Upper lobe of left lung (tissue), 6 donors: ENCODE results near the gene MELK. TPM values are rescaled to one million over a fixed set of nuclear protein-coding genes. Genes with fewer than 3 reads are reported as not detected.

Experiments used
- ATAC-seq, 2 donors: fragments of 200-7000 bp; cut with Tn5 transposase; one replicate each; pipeline ENCODE4 v1.9.1; 2022; ENCODE audit warnings: mild to moderate bottlenecking in 2 of 2, moderate library complexity in 2 of 2; ENCODE audit not compliant: low FRiP score in 2 of 2
- DNase-seq, 2 donors: peaks; one replicate each; pipeline ENCODE4 v3.0.0-alpha.2; 2019 to 2020
- H3K27ac ChIP-seq, 4 donors: fragments of 200-600 bp; sonication (generic); one replicate each; pipeline ENCODE4 v1.5.1; 2016 to 2019
- H3K27me3 ChIP-seq, 4 donors: fragments of 200-600 bp; sonication (generic); one replicate each; pipeline ENCODE4 v1.5.1; 2017 to 2019
- H3K36me3 ChIP-seq, 4 donors: fragments of 200-600 bp; sonication (generic); one replicate each; pipeline ENCODE4 v1.5.1; 2016 to 2019
- H3K4me1 ChIP-seq, 4 donors: fragments of 200-600 bp; sonication (generic); one replicate each; pipeline ENCODE4 v1.5.1; 2018 to 2019
- H3K4me3 ChIP-seq, 4 donors: fragments of 200-600 bp; sonication (generic); one replicate each; pipeline ENCODE4 v1.5.1; 2017 to 2019; ENCODE audit warnings: mild to moderate bottlenecking in 2 of 4, moderate library complexity in 1 of 4
- H3K9me3 ChIP-seq, 4 donors: fragments of 200-600 bp; sonication (generic); one replicate each; pipeline ENCODE4 v1.5.1; 2018 to 2019
- CTCF ChIP-seq, 6 experiments: fragments of 450-650 bp in 4 of 6; fragments of 200-600 bp in 2 of 6; sonication (generic) in 2 of 6; IDR thresholded peaks; one replicate each; pipeline ENCODE4 v1.5.1; 2016 to 2019; ENCODE audit warnings: antibody characterized with exemption in 6 of 6
- EP300 ChIP-seq, 4 donors: sonication (generic); formaldehyde crosslinking; IDR thresholded peaks; one replicate each; pipeline ENCODE4 v1.5.1; 2017; ENCODE audit warnings: antibody characterized with exemption in 4 of 4, control low read depth in 2 of 4
- POLR2A ChIP-seq, 4 donors: fragments of 450-650 bp; IDR thresholded peaks; one replicate each; pipeline ENCODE4 v1.5.1; 2016 to 2017; ENCODE audit warnings: antibody characterized with exemption in 4 of 4, mild to moderate bottlenecking in 2 of 4
- POLR2AphosphoS5 ChIP-seq, 2 donors: sonication (generic); formaldehyde crosslinking; IDR thresholded peaks; one replicate each; pipeline ENCODE4 v1.5.1; 2017; ENCODE audit warnings: antibody characterized with exemption in 2 of 2
- WGBS, 2 donors: methylation state at CpG; one replicate each; pipeline ENCODE4 v1.1.5; 2017 to 2018; 5-methylcytosine and 5-hydroxymethylcytosine counted together
- total RNA-seq, 6 donors: library from RNA; depleted of rRNA in 4 of 6; stranded (reverse); fragments of >200 nt in 4 of 6; gene quantifications; one replicate each; pipeline versions ENCODE4 v1.1.0 to v1.2.1, GENCODE V29; 2016 to 2021
- donor health status: DM: no; HTN: no; CAD: no; lungs with moderate emphysema.
- donor health status: DM: no; HTN: yes; CAD: no; lungs with severe emphysema.

The MELK gene
- total RNA-seq, 6 donors from 2014 or later: 0.55 to 4.0 (median 2.0) TPM; not detected in 1

DNA sequence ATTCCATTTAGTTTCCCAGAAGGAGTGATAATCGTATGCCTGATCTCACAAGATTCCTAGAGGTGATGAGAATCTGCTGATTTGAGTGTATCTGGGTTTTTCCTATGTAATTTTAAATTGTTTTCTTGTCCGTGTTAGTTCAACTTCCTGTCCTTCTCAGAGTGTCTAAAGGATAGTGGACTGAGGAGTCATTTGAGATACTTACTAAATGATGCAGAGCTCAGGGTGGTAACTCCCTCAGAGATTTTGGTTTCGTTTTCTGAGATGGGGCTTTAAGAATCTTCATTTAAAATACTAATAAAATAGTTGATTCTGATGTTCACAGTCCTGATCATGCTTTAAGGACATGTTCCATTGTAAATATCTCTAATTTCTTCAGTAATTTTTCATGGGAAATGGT is 30.3 kb downstream of the MELK start:
- H3K36me3 ChIP-seq: no peaks in the 10 kb centered on the region
- H3K9me3 ChIP-seq: no peaks in the 10 kb centered on the region
- TF ChIP-seq CTCF (IDR thresholded peaks at IDR 0.05) (no peak), POLR2AphosphoS5 (IDR thresholded peaks at IDR 0.05) (no peak), POLR2A (IDR thresholded peaks at IDR 0.05) (no peak), EP300 (IDR thresholded peaks at IDR 0.05) (no peak)
- H3K27ac ChIP-seq: no peak overlapping the region
- H3K27me3 ChIP-seq: no peaks in the 10 kb centered on the region
- WGBS, 2 donors: 70 to 80% methylated on average over 3 of the region's 3 CpGs
- H3K4me1 ChIP-seq: no peaks in the 10 kb centered on the region
- ATAC-seq (no peak), DNase-seq (no peak)
- no peak overlapping the region for H3K4me3 ChIP-seq

DNA sequence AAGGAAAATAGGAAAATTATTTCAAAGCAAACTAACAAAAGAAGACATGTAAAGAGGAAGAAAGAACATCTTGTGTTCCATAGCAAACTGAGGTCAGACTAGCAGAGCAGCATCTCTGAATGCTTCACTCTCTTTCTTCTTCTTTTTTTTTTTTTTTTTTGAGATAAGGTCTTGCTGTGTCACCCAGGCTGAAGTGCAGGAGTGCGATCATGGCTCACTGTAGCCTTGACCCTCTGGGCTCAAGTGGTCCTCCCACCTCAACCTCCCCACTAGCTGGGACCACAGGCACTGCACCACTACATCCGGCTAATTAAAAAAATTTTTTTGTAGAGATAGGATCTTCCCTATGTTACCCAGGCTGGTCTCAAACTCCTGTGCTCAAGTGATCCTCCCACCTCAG is 36.6 kb downstream of the MELK start:
- ATAC-seq (no peak), DNase-seq (no peak)
- Histone ChIP-seq H3K4me3 (no peak overlapping the region), H3K27me3 (no peaks in the 10 kb centered on the region), H3K36me3 (no peaks in the 10 kb centered on the region), H3K4me1 (no peaks in the 10 kb centered on the region), H3K9me3 (no peaks in the 10 kb centered on the region), H3K27ac (no peak overlapping the region)
- TF ChIP-seq POLR2AphosphoS5 (IDR thresholded peaks at IDR 0.05) (no peak), EP300 (IDR thresholded peaks at IDR 0.05) (no peak), POLR2A (IDR thresholded peaks at IDR 0.05) (no peak), CTCF (IDR thresholded peaks at IDR 0.05) (no peak)
- WGBS, 2 donors: 91 to 95% methylated on average over 2 of the region's 2 CpGs

DNA sequence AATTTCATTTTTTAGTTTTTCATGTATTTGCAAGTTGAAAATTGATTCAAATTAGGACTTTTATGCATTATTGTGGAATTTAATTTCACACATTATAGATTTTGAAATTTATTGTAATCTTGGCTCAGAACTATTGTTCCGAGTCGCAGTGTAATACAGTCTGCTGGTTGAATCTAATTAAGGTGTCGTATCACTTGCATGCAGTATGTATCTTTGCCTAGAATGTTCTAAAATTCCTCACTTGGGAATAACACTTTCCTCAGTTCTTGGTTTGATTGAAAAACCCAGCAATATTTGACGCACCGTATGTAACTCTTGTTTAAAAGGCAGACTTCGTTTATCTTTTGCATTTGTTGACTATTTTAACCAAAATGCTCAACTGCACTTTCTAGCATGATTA is 49.4 kb downstream of the MELK start:
- no peak for DNase-seq
- 96 to 98% methylated on average over 6 of the region's 6 CpGs for WGBS, 2 donors
- Histone ChIP-seq H3K27me3 (no peaks in the 10 kb centered on the region), H3K4me1 (no peaks in the 10 kb centered on the region), H3K36me3 (no peaks in the 10 kb centered on the region), H3K4me3 (no peak overlapping the region), H3K9me3 (no peaks in the 10 kb centered on the region), H3K27ac (no peak overlapping the region)
- TF ChIP-seq POLR2A (IDR thresholded peaks at IDR 0.05) (no peak), EP300 (IDR thresholded peaks at IDR 0.05) (no peak), CTCF (IDR thresholded peaks at IDR 0.05) (no peak), POLR2AphosphoS5 (IDR thresholded peaks at IDR 0.05) (no peak)
- ATAC-seq: no peak

DNA sequence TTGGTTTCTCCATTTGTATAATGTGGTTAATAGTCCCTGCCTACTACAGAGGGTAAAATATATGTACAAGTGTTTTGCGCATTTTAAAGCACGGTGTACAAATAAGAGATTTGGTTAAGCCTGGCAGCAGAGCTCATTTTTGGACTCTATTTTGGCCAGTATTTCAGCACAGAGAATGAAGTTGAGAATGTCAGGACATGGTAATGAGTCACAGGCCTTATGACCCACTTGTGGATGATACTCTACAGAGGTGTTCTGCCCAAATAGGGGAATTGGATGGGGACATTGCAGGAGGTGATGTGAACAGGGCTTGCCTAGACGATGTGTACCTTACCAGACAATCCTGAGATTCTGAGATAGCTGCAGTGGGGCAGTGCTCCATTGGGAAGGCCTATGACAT is 50.6 kb downstream of the MELK start:
- no peaks in the 10 kb centered on the region for H3K27me3 ChIP-seq
- no peaks in the 10 kb centered on the region for H3K36me3 ChIP-seq
- DNase-seq: no peak
- H3K4me1 ChIP-seq: no peaks in the 10 kb centered on the region
- no peak for ATAC-seq
- 97% methylated on average over 3 of the region's 3 CpGs for WGBS, 2 donors
- no peak overlapping the region for H3K4me3 ChIP-seq
- H3K9me3 ChIP-seq: no peaks in the 10 kb centered on the region
- TF ChIP-seq EP300 (IDR thresholded peaks at IDR 0.05): no peak
- no peak for TF ChIP-seq POLR2AphosphoS5 (IDR thresholded peaks at IDR 0.05)
- TF ChIP-seq POLR2A (IDR thresholded peaks at IDR 0.05): no peak
- no peak overlapping the region for H3K27ac ChIP-seq

- H3K27ac ChIP-seq: no peak overlapping the region
- TF ChIP-seq POLR2A (IDR thresholded peaks at IDR 0.05) (no peak), CTCF (IDR thresholded peaks at IDR 0.05) (no peak), POLR2AphosphoS5 (IDR thresholded peaks at IDR 0.05) (no peak)
- WGBS, 2 donors: 64 to 70% methylated on average over 6 of the region's 6 CpGs
- H3K4me3 ChIP-seq: no peak overlapping the region
- no peaks in the 10 kb centered on the region for H3K36me3 ChIP-seq
- H3K9me3 ChIP-seq: no peaks in the 10 kb centered on the region
- DNase-seq: no peak
- no peaks in the 10 kb centered on the region for H3K27me3 ChIP-seq
- no peaks in the 10 kb centered on the region for H3K4me1 ChIP-seq
- peak; percentile 55 to 93 for ATAC-seq
These were observed 52.4 kb downstream of the MELK start for GRCh38 chr9:36625006-36625615.
